HG02885 (cell line): ENCODE data around the gene PSAP.

ENCODE experiments used
- ATAC-seq: cut with Tn5 transposase; IDR thresholded peaks from one replicate; pipeline ENCODE4 v1.9.1; 2021; ENCODE audit warnings: mild to moderate bottlenecking; ENCODE audit not compliant: unreplicated experiment, poor library complexity

Gene PSAP

DNA sequence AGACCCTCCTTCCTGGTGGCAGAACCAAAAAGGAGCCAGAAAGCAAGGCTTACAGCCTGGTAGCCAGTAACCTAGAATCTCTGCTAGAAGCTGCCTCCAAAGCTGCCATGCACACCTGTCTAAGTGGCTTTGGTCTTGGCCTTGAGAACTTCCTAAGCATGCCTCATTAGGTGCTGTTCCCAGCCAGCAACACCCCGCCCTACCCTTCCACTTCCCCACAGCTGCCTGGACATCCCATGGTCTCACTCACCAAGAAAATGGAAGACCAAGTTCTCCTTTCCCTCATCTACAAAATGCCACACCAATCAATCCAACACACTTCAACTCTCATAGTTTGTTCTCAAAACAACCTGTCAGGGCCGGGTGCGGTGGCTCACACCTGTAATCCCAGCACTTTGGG lies 4.2 kb downstream of the PSAP start:
- no peak for ATAC-seq

DNA sequence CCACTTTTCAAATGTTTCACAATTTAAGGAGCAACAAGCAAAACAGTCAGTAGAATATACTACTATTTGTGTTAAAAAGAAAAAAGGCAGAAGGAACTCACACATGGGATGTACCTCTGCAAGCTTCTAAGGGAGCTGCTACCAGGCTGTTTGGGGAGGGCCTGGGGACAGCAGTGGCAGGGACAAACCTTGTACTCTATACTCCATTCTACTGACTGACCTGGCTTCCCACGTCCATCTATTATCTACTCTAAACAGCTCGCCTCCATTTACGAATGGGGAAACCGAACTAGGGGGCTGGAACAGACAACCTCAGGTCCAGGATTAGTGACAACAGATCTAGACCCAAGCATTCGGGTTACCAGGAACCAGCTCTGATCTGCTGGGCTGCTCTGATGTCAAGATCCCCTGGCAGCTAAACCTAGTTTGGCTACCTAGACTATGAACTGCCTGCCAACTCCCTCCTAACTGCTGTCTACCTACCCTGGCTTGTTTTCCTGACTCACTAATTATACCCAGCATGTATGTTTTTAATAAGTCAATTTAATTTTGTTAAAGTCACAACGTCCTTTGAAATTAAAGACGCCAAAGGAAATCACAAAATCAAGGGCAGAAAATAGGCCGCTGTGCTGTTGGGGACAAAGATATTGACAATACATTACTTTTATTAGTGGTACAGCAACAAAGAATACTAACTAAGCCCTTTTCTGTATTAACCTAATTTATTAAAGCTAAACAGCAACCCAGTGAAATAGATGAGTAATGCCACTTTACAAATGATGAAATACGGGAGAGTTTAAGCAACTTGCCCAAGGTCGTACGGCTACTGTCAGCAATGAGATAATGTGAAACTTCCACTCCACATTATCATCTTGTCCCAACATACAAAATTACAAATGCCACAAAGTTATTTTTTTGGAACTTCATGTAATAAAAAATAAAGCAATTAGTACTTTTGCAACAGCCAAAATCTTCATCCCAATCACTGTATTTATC lies 5.3 kb downstream of the PSAP start:
- no peak for ATAC-seq

DNA sequence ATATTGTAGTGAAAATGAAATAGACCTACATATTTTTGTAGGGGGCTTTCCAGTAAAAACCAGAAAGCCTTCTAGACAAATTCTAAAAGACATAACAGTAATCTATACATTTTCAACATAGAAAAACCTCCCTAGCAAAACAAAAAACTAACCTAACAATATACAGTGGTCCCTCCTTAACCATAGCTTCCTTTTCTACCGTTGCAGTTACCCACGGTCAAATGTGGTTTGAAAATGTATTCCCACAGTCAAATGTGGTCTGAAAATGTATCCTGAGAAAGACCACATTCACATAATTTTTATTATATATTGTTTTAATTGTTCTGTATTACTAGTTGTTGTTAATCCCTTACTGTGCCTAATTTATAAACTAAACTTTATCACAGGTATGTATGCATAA lies 6.4 kb downstream of the PSAP start:
- ATAC-seq, result no peak

DNA sequence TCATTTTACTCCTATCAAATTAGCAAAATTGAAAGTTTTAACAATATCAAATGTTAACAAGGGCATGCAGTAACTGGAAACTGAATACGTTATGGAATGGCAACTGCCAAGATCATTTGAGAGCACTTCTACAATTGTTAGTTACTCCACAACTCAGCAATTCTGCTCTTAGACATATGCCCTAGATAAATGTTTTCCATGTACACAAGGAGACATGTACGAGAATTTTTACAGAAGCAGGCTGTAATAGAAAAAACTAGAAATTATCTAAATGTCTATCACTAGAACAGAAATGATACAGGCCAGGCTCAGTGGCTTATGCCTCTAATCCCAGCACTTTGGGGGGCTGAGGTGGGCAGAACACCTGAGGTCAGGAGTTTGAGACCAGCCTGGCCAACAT lies 7.0 kb downstream of the PSAP start:
- no peak for ATAC-seq

DNA sequence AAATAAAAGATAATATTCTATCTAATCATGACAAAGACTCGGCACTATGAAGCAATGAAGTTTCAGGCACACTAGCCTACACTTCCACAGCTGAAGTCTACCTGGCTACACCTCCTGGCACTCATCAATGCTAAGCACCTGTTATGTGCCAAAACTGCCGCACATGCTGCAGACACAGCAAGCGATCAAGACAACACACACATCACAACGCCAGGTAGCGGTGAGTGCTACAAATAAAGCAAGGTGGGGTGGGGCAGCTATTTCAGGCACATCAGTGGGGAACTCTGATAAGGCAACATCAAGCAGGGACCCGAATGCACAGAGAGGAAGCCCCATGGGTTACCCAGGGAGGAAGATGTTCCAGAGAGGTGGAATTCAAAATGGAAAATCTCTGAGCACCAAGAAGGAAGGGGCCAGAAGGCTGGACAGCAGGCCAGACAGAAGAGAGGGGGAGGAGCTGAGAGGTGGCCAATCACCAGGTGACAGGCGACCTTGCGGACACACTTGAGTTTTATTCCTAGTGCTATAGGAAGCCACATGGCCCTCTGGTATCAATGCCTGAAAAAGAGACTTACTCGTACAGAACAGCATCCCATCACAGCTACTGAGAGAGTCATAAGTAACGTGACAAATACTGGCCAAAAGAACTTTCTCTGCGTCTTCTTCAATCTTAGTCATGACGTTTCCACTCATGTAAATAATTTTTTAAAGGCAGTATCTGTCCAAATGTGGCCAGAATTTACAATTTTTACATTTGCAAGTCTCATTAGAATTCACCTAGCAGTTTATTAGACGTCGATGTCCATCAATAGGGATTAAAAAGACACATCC lies 8.0 kb downstream of the PSAP start:
- no peak for ATAC-seq

DNA sequence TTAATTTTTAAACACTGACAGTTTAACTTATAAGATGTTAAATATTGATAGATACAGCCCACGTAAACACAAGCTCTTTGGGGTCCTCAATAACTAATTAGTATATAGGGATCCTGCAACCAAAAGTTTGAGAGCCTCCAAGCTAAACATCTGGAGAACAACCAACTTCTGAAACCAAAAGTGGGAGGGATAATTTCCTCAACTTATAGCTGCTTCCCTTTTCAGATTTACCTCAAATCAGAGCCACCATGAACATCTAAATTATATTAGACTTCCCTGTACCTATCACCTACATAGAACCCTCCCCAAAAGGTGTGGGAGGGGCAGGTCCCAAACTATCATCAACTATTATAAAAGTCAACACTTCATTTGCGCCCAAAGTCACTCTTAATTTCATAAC lies 8.6 kb downstream of the PSAP start:
- ATAC-seq, result no peak

DNA sequence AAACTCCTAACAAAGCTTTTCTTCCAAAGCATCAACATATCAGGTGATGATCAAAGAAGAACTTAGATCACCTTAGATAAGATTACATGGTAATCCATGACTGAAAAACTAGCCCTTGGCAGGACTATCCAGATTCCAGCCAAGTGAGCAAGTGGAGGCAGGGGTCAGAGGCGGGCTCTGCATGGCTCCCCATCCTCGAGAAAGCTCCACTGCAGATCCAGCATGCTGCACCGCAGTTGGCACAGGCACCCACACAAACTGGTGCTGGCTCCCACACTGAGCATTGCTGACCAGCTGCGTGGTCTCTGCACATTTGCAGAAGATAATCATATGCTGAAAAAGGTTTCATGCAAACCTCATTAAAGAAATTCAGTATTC lies 10.1 kb downstream of the PSAP start:
- no peak for ATAC-seq

DNA sequence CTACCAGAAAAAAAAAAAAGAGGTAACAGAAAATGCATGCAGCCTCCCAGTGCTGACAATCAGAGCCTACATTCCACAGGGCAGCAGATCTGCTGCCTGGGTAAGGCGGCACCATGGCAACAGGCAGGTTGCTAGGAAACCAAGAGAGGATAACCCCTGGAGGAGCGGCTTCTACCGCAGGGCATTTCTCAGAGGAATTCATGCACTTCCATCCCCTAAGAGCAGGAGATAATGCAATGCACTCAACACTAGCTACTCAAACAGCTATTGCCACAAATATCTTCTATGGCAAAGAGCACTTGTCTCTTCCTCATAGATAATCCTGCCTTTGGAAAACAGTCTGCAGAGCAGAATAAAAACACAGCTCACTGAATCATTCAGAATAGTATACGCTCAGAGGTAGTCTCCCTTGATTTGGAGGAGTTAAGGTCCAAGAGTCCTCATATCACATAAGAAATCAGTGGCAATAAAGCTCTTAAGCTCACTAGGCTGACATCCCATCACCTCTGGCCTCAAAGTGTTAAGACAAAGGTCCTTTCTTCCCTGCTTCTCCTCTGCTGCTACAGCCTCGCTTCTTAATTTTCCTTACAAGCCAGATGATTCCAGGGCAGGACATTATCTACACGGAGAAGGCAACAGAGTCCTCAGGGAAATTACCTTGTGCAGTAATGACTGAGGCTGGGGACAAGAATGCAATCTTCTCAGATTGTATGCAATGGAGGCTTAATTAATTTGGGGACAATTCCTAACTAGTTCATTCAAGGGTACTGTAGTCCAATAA lies 10.7 kb downstream of the PSAP start:
- no peak for ATAC-seq

DNA sequence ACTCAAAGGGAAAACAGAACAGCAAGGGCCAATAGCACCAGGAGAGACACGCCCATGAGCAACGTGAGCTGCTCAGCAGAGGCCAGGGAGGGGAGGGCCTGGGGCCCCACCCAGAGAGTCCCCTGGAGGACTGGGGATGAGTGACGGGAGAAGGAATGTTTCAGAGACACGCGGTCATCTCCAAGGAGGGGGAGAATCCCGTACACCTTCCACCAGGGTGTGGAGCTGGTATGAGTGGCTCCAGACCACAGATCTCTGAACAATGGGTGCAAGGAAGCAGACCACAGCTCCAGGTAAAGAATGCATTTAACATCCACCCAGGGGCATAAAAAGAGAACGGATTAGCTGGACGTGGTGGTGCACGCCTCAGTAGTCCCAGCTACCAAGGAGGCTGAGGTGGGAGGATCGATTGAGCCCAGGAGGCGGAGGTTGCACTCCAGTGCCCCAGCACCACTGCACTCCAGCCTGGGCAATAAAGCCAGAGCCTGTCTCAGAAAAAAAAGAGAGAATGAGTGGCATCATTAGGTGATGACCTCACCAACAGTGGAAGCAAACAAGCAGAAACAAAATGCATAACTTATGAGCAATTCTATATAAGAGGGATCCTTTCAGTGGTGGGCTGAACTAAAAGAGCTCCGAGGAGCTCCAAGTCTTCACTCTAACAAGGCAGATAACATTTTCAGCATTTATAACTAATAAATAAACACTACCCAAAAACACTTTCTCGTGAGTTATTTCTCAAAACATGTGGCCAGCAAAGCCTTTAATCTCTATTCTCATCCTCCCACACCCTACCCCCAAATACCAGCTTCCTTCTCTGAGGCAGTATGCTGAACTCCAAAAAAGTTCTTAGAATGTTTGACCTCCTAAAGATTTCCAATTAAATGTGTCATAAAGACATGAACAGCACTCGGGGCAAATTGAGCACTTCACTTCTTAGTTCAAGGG lies 12.5 kb downstream of the PSAP start:
- no peak for ATAC-seq

DNA sequence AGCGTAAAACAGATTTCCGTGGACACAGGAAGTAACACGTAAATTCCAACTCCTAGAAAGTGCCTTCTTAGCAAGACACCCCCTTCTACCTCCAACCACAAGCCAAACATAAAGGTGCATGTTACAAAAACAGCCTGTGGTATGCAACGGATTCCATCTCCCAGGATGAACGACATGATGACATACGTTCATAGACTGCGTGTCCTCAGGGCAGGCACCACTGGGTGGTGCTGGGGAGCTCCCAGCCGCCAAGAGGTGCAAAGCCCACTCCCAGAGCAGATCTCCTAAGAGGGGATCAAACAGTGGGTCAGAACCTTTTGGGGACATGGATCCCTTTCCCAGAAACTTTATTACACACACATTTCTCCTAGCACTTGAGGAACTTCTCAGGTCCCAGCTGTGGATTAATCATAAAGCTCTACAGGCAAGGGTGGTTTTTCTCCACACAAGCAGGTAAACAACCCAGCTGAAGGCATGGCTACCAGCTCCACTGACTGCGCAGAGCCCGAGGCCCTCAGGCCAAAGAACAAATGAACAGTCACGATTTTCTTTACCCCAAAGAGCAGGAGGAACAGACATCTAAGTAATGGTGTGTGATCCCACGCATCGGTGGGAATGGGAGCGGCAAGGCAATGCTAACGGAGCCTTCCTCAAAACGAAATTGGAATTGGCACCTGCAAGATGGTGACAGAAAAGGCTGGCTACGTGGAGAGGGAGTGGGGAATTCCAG lies 13.8 kb downstream of the PSAP start:
- ATAC-seq, result no peak

DNA sequence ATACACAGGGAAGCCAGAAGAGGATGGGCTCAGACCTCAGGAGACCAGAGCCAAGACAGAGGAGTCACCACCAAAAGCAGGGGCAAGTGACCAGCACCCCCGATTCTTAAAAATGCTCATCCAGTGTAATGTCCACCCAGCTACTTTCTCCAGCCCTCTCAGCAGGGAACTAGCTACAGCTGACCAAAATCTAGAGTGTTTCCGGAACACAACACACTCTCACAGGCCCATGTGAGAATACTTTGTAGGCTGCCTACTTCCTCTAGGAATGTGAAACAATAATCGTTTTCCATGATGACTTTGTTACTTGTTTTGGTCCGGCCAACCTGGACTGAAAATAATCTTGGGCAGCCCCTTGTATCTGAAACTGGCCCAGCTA lies 14.5 kb downstream of the PSAP start:
- ATAC-seq, result peak; percentile 24

DNA sequence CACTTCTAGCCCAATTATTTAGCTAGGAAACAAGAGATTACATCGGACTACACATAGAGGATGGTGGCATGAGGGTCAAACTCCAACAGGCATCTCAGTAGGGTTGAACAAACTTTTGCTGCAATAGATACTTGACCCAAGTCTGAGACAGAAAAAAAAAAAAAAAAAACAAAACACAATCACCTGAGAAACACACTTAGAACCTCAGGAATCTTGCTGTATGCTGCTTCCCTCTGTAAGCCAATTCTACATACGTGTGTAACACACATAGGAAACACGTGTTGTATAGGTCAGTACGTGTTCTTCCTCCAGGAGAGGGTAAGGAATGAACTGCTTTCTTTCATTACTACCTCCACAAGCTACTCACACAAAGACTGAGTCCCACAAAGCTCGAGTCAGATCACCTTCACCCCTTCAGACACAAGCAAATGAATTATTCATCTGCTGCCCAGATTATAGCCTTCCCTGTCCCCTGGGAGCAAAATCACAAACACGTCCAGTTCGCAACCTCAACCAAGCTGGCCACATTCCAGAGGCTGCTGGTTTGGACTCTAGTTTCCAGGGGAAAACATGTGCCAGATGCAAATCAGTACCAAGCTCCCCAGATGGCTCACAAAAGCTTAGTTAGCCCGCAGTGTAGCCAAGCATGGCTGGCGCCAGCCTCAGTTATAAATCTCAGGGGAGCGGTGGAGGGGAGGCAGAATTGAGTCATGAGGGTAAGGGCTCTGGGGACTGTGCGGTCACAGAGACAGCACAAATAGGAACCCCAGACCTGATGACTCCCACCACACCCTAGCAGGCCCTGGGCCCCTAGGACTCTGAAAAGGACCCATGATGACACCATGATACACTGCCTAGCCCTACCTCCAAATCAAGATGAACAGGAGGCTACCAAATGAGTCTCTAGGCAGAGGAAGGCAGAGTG lies 15.1 kb downstream of the PSAP start:
- ATAC-seq, result peak; percentile 89

DNA sequence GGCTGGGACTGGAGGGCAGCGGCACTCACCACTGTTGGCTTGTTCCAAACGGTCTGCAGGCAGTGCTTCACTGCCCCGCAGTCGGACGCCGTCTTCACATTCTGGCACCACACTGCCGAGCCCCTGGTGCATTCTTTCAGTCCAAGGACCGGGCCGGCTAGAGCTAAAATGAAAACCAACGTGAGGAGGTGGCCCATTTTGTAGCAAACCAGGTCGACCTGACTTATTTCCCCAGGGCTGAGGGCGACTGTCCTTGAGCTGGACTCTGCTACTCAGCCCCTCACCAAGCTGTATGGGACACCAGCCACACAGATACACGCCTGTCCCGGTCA lies 16.7 kb downstream of the PSAP start:
- no peak for ATAC-seq

DNA sequence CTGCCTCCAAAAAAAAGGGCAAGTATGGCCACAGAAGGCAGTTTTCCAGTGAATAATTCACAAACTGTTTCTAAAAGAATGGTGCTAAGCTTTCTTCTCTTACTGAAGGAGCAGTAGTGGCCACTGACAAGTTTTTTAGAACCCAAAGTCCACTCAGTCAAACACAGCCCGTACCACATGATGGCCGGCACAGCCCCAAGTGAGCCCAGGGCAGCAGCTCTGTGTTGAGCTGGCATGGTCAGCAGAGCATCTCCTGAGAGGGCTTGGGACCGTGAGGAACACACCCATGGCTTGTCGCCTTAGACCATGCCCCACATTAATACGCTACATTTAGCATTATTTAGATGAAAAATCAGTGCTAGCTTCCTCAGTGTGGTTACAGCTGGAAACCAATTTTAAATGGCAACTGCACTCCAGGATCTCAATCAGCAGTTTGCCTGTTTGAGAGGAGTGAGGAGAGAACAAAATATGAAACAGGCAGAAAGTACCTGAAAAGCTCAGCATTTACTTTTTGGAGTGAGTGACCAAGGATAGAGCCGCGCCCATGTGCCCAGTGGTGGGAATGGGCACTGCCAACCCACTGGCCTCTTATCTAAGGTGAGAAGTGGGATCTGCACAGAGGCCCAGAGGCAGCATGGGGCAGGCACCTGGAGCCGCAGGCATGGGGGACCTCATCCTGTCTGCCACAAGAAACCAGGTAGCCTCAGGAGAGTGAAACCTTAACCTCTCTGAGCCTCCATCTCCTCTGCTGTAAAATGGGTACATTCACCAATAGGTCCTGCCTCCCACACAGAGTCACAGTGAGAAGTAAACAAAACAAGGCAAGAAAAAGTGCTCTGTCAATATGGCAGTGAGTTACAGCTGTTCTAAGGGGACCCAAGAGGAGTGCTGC lies 17.4 kb downstream of the PSAP start:
- no peak for ATAC-seq

DNA sequence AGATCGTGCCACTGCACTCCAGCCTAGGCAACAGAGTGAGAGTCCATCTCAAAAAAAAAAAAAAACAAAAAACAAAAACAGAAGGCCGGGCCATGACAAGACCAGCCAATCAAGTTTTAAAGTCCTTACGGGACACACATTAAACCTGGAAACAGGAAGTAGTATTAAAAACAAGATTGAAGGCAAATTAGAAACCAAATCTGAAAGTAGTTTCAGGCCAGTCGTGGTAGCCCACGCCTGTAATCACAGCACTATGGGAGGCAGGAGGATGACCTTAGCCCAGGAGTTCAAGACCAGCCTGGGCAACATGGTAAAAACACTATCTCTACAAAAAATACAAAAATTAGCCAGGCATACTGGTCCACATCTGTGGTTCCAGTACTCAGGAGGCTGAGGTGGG lies 18.1 kb downstream of the PSAP start:
- no peak for ATAC-seq

DNA sequence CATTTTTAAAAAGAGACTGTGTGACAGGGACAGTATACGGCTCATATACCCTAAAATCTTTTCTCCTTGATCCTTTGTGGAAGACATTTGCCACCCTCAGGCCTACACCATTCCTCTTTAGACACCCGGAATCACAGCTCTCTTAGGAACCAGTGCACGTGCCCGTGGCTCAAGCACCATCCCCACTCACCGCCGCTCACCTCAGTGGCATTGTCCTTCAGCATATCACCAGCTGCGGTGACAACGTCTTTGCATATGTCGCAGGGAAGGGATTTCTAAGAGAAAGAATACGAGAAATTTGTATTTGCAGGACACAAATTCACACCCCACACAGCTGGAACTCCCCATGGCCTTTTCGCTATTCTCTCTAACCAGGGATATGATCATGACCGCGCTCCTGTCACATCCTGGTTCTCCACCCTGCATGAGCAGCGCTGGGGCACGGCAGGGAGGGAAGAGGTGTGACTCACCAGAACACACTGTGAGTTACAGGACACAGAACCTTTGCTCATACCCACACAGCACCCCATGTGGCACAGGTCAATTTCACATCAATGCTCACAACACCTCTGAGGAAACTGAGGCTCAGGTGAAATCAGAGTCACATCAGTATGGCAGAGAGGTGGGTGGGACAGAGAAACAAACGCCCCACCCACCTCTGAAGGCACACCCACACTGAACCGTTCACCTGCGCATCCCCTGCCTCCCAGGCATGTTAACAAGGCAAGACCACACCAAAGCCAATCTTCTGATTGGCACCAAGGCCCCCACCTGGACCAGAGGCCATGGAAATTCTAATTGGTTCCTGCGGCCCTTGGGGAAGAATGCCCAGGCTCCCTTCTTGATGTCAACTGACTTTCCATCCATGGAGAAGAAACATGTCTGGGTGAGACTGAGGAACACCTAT lies 19.2 kb downstream of the PSAP start:
- no peak for ATAC-seq
